GM19351 (cell line): ENCODE results near the gene PIP5KL1.

Source experiments
- ATAC-seq: cut with Tn5 transposase; IDR thresholded peaks from one replicate; pipeline ENCODE4 v1.9.1; 2021; ENCODE audit warnings: mild to moderate bottlenecking, moderate library complexity; ENCODE audit not compliant: unreplicated experiment

PIP5KL1 gene

GRCh38 chr9:127968700-127969383, 38.3 kb upstream of the PIP5KL1 start:
- ATAC-seq: no peak

- ATAC-seq: no peak
Measured at GRCh38 chr9:127968042-127968441, 37.5 kb upstream of the PIP5KL1 start.

- ATAC-seq: no peak
Measured at GRCh38 chr9:127967151-127967809, 36.7 kb upstream of the PIP5KL1 start.

DNA sequence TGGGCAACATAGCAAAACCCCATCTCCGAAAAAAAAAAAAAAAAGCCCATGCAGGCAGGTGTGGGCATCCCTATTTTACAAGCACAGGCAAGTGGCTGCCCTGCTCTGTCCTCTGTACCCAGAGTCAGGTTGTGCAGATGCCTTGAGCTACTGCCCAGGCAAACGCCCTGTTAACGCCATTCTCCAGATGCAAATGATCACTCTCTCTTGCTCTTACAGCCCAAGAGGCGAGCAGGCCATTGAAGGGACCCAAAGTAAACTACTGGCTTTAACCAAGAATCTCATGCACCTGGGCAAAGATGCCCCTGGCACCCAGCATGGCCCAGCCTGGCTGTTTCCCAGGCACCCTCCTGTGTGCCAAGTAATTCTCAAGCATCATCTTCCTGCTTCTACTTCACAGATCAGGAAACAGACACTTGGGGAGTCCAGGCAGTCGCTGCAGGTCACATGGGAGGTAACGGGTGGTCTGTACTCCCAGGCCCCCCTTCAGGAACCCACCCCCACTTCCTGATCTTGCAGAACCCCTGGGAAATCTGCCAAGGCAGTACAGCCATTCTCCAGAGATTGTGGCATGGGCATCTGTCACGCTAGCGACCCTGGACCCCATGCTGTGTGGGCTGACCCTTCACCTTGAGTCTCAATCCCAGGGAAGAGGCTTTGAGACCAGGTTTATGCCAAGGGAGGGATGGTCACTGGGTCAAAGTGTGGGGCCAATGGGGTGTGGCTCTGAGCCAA, 36.0 kb upstream of the PIP5KL1 start:
- no peak for ATAC-seq

DNA sequence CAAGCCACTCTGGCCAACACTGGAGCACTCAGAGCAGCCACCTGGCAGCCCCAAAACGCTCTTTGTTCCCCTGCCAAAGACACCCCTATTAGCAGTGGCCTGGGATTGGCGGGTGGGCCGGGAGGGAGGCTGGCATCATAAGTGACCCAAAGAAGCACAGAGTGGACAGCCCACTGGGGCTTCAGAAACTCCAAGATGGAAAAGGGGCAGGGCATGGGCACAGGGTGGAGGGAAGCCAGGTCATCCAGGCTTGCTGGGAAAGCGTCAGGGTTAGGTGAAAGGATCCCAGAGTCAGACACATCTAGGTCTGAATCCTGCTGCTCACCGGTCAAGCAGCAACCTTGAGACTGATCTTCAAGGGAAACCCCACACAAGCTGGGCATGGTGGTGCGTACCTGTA, 35.4 kb upstream of the PIP5KL1 start:
- ATAC-seq: no peak

DNA sequence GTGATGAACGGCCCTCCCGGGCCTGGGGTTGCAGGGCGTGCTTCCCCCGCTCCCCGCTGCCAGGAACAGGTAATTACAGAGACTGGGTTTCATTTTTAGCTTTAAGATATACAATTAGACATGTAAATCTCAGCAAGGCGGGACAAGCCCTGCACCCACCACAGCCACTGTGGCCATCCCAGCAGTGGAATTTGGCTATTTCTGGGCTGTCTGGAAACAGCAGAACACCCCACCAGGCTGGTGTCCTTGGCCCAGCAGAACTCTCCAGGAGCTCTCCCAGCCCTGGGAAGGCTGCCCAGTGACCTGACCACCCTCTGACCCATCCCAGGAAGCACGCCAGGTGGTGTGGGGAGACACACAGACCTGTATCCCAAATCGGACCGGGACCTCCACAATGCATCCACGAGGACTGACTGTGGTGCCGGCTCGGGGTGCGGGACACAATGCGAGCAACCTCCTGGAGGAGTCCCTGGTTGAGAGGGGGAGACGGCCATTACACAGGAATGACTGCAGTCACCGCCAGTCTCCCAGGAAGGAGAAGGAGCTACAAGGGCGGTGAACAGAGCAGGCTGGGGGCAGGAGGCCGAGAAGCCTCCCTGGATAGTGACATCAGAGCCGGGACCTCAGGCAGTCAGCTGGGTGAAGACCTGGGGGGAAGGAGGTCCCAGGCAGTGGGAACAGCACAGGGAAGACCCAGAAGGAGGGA, 32.9 kb upstream of the PIP5KL1 start:
- no peak for ATAC-seq

DNA sequence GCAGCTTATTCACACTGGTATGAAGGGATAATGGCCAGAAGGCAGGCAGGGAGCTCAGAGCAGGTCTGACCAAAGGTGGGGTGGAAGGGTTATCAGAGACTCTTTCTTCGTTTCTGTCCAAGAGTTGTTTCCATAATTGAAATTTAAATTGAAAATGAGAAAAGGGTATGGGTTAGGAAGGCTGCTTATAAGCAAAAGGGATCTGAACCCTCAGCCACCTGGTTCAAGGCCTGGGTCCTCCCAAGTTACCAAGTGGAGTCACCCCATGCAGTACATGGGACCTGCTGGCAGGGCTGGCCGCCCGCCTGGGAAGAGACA, 32.4 kb upstream of the PIP5KL1 start:
- no peak for ATAC-seq

DNA sequence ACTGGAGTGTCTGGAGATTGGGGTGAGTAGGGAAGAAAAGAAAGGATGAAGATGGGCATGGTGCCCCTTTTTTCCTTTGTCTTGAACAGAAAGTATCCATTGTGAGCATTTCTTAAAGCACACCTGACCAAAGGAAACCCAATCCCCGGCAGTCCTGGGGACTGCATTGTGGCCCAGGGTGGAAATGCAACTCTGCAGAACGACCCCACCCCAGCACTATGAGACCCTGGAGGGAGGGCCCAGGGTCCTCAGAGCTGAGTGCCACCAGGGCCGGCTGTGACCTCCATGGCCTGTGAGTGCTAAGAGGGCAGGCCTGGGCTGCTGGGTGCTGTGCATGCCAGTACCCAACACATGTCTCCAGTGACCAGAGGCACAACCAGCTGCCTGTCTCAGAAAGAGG, 31.7 kb upstream of the PIP5KL1 start:
- ATAC-seq: no peak

DNA sequence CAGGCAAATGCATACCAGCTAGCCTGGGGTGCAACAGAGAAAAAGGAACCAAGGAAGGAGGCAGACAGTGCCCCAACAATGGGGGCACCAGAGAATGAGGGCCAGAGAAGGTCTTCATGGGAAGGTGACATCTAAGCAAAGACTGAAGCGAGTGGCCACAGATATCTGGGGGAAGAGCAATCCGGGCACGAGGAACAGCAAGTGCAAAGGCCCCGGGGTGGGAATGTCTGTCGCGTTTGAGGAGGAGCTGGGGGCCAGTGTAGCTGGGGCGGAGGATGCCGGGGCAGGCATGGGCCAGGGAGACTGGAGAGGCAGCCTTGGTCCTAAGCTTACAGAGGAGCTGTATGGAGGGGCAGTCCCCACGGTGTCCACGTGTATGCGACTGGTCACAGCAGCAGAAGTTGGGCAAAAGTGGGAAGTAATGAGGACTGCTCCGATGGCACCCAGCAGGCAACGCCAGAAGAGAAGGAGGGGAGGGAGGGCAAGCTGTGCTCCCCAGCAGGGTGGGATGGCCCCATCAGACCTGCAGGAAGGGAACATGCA, 31.1 kb upstream of the PIP5KL1 start:
- ATAC-seq: no peak

DNA sequence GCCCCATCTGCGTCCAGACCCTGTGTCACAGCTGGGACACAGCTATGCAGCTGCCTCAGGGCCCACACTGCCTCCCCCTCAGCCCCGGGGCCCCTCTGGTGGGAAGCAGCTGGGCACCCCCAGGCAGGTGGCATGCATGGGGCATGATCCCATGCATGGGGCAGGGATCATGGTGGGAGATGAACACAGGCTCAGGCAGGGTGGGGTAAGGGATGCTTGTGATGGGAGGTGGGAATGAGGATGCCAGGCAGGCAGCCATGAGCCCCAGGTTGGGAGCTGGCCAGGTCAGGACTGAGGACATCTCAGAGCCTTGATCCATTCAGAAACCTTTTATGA, 30.5 kb upstream of the PIP5KL1 start:
- ATAC-seq: no peak

DNA sequence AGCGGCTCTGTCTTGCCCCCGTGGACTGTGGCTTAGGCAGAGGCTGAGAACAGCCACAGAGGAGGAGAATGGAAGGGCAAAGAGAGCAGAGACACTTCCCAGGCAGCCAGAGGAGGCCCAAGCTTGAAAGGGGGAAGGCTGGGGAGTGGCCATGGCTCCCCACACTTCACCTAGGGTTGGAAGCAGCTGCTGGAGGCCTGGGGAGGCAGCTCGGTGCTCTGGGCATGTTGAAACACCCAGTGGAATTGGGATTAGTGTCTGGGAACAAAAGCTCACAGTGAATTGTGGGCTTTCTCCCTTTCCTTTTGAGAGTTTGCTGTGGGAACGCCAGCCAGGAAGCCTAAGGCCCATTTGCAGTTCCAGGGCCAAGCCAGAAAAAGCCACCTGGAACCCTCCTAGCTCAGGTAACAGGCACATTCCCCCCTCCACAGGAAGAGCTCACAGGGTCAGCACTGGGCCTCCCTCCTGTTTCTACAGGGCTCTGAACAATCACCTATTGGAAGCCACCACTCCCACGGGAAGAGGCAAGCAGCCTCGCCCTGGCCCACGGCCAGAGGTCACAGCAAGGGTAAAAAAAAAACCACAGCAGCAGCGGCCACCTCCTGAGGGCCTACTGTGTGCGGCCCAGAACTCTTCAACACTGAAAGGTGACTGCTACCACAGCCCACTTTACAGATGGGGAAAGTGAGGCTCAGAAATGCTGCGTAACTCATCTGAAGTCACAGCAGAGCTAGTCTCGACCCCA, 30.0 kb upstream of the PIP5KL1 start:
- no peak for ATAC-seq

- ATAC-seq: no peak
Measured at GRCh38 chr9:127959841-127960409, 29.3 kb upstream of the PIP5KL1 start.

DNA sequence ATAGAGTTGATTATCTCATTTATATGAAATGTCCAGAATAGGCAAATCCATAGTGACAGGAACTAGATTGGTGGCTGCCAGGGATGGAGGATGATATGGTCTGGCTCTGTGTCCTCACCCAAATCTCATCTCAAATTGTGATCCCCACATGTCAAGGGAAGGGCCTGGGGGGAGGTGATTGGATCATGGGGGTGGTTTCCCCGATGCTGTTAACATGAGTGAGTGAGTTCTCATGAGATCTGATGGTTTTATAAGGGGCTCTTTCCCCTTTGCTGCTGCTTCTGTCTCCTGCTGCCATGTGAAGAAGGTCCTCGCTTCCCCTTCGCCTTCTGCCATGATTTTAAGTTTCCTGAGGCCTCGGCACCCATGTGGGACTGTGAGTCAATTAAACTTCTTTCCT, 28.8 kb upstream of the PIP5KL1 start:
- no peak for ATAC-seq

DNA sequence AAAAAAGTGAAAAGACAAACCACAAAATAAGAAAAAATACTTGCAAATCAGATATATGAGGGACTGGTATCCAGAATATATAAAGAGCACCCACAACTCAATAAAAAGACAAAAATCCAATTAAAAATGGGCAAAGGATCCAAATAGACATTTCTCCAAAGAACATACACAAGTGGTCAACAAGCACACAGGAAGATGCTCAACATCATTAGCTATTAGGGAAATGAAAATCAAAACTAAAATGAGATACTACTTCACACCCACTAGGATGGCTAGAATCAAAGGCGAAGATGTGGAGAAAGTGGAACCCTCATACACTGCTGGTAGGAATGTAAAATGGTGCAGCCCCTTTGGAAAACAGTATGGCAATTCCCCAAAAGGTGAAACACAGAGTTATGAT, 28.2 kb upstream of the PIP5KL1 start:
- ATAC-seq: no peak

GRCh38 chr9:127955294-127956015, 24.9 kb upstream of the PIP5KL1 start:
- ATAC-seq: no peak

- no peak for ATAC-seq
Measured at GRCh38 chr9:127954831-127955293, 24.3 kb upstream of the PIP5KL1 start.

- no peak for ATAC-seq
Measured at GRCh38 chr9:127953768-127954505, 23.4 kb upstream of the PIP5KL1 start.

DNA sequence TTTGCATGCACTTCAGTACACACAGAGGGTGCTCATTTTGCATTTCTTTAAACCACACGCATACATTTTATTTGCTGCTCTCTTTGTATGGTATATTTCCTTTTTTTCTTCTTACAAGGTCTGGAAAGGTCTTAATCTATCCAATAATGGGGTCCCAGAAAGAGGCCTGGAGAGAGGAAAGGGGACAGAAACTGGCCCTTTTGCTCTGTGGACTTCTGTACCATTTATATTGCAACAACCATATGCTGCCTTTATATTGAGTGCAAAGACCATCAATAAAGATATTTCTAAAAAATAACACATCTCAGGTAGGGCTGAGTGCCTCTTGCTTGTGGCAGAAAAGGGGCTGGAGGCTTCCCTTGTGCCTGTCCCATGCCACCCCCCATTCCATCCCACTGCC, 22.6 kb upstream of the PIP5KL1 start:
- ATAC-seq: no peak
